Loucy (cell line): ENCODE measurements around the gene C1QTNF3.

ENCODE experiments used
- H2AFZ ChIP-seq: fragments of 200-600 bp; sonication (generic); 2 replicates; pipeline ENCODE4 v1.6.0; 2016; ENCODE audit warnings: antibody characterized with exemption, mild to moderate bottlenecking, low read length, moderate library complexity
- H3F3A ChIP-seq: fragments of 200-600 bp; 2 replicates; pipeline ENCODE4 v1.6.0; 2016; ENCODE audit warnings: antibody characterized with exemption, low read depth, mild to moderate bottlenecking
- H3K27me3 ChIP-seq: fragments of 200-600 bp; sonication (generic); 2 replicates; pipeline ENCODE4 v1.6.1; 2014; ENCODE audit warnings: low read length, mild to moderate bottlenecking; ENCODE audit not compliant: insufficient read depth, poor library complexity, severe bottlenecking
- H3K36me3 ChIP-seq: fragments of 200-600 bp; sonication (generic); 2 replicates; pipeline ENCODE4 v1.6.1; 2016; ENCODE audit warnings: low read length; ENCODE audit not compliant: insufficient read depth
- H3K4me1 ChIP-seq: fragments of 200-600 bp; sonication (generic); 2 replicates; pipeline ENCODE4 v1.5.1; 2014; ENCODE audit warnings: low read length, mild to moderate bottlenecking; ENCODE audit not compliant: insufficient read depth, poor library complexity, severe bottlenecking
- H3K4me2 ChIP-seq: fragments of 200-600 bp; sonication (generic); 2 replicates; pipeline ENCODE4 v1.6.0; 2014; ENCODE audit warnings: antibody characterized with exemption, low read length, low read depth, mild to moderate bottlenecking; ENCODE audit not compliant: poor library complexity, severe bottlenecking
- H3K4me3 ChIP-seq: fragments of 200-600 bp; sonication (generic); 2 replicates; pipeline ENCODE4 v1.5.1; 2014; ENCODE audit warnings: low read length, mild to moderate bottlenecking, mixed read lengths; ENCODE audit not compliant: poor library complexity, severe bottlenecking
- H3K79me2 ChIP-seq: fragments of 200-600 bp; sonication (generic); 2 replicates; pipeline ENCODE4 v1.6.1; 2014; ENCODE audit warnings: low read length; ENCODE audit not compliant: insufficient read depth
- H3K9ac ChIP-seq: fragments of 200-600 bp; sonication (generic); 2 replicates; pipeline ENCODE4 v1.6.0; 2014; ENCODE audit warnings: mild to moderate bottlenecking, low read depth, low read length, moderate library complexity; ENCODE audit not compliant: poor library complexity, severe bottlenecking
- H3K9me2 ChIP-seq: fragments of 200-600 bp; sonication (generic); replicated peaks from 2 replicates; pipeline ENCODE4 v1.6.1; 2016; ENCODE audit warnings: low read depth, low read length, mixed read lengths
- H3K9me3 ChIP-seq: fragments of 200-600 bp; sonication (generic); 2 replicates; pipeline ENCODE4 v1.6.1; 2014; ENCODE audit warnings: mild to moderate bottlenecking, antibody characterized with exemption, low read length, low read depth; ENCODE audit not compliant: insufficient read depth
- H4K20me1 ChIP-seq: fragments of 200-600 bp; sonication (generic); 2 replicates; pipeline ENCODE4 v1.6.0; 2014; ENCODE audit warnings: antibody characterized with exemption, low read length, mild to moderate bottlenecking; ENCODE audit not compliant: insufficient read depth, poor library complexity, severe bottlenecking
- CTCF ChIP-seq: fragments of 200-600 bp; sonication (generic); conservative IDR thresholded peaks from 2 replicates; pipeline ENCODE4 v1.5.1; 2014; ENCODE audit warnings: mild to moderate bottlenecking, antibody characterized with exemption, low read length
- EZH2phosphoT487 ChIP-seq: fragments of 200-600 bp; IDR thresholded peaks from 2 replicates; pipeline ENCODE4 v1.6.1; 2018; ENCODE audit warnings: antibody characterized with exemption, mild to moderate bottlenecking, moderate library complexity, borderline replicate concordance

C1QTNF3 gene

DNA sequence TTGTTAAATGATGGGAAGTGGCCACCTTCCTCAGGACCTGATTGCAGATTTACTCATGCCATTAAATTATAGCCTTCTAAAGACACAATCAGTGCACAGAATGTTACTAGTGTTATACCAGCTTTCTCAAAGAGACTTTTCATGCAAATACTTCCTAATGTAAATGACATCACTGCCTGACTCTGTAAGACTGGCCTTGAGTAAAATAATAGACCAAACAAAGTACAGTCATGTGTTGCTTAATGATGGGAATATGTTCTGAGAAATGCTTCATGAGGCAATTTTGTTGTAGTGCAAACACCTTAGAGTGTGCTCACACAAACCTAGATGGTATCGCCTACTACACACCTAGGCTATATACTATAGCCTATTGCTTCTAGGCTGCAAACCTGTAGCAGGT lies 17.0 kb upstream of the C1QTNF3 start:
- no peaks in the 10 kb centered on the region for H3F3A ChIP-seq
- no peak overlapping the region for H2AFZ ChIP-seq
- H3K9me3 ChIP-seq, result no peaks in the 10 kb centered on the region
- no peaks in the 10 kb centered on the region for H3K79me2 ChIP-seq
- H3K4me1 ChIP-seq, result no peaks in the 10 kb centered on the region
- no peaks in the 10 kb centered on the region for H3K27me3 ChIP-seq
- H3K4me3 ChIP-seq, result no peak overlapping the region
- no peak overlapping the region for H3K4me2 ChIP-seq
- no peak for TF ChIP-seq CTCF
- H4K20me1 ChIP-seq, result no peaks in the 10 kb centered on the region
- no peak overlapping the region for H3K9ac ChIP-seq
- peaks cover 25% of the 10 kb centered on the region; the same call in 1 of the 2 replicates for H3K36me3 ChIP-seq
- H3K9me2 ChIP-seq, result no peaks in the 10 kb centered on the region

- H3K9ac ChIP-seq, result no peak overlapping the region
- H3K9me3 ChIP-seq, result no peaks in the 10 kb centered on the region
- H3K4me1 ChIP-seq, result no peaks in the 10 kb centered on the region
- no peaks in the 10 kb centered on the region for H3K9me2 ChIP-seq
- no peaks in the 10 kb centered on the region for H3K27me3 ChIP-seq
- no peak overlapping the region for H2AFZ ChIP-seq
- H4K20me1 ChIP-seq, result no peaks in the 10 kb centered on the region
- peaks cover 21% of the 10 kb centered on the region; the same call in 1 of the 2 replicates for H3K36me3 ChIP-seq
- no peak overlapping the region for H3K4me2 ChIP-seq
- H3K79me2 ChIP-seq, result no peaks in the 10 kb centered on the region
- TF ChIP-seq EZH2phosphoT487 (no peak), CTCF (no peak)
- H3K4me3 ChIP-seq, result no peak overlapping the region
- no peaks in the 10 kb centered on the region for H3F3A ChIP-seq
Observed at GRCh38 chr5:34058532-34058931, 15.5 kb upstream of the C1QTNF3 start.

DNA sequence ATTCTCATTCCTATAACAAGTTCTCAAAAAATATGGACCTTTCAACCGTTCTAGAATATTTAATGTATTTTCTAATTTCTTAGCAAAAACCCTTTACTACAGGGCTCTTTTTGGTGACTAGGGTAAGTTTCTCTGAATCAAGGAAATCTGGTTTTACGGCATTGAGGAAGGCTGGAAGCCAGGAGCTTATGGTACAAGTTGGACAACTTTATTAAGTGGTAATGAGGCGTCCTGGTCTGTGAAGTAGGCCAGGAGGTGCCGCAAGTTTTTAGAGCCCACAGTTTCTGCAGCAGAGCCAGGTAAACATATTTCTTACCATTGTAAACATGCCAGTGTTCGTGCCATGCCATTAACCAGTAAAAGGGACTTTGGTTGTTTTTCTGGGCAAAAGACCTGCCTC lies 14.6 kb upstream of the C1QTNF3 start:
- no peaks in the 10 kb centered on the region for H4K20me1 ChIP-seq
- H3K27me3 ChIP-seq, result no peaks in the 10 kb centered on the region
- H3K4me2 ChIP-seq, result no peak overlapping the region
- H3K9ac ChIP-seq, result no peak overlapping the region
- TF ChIP-seq EZH2phosphoT487, result no peak
- no peak for TF ChIP-seq CTCF
- no peaks in the 10 kb centered on the region for H3K9me3 ChIP-seq
- H3K4me3 ChIP-seq, result no peak overlapping the region
- H3K4me1 ChIP-seq, result no peaks in the 10 kb centered on the region
- H3F3A ChIP-seq, result no peaks in the 10 kb centered on the region
- H3K79me2 ChIP-seq, result no peaks in the 10 kb centered on the region
- H3K9me2 ChIP-seq, result no peaks in the 10 kb centered on the region
- H3K36me3 ChIP-seq, result peaks cover 21% of the 10 kb centered on the region; the same call in 1 of the 2 replicates
- no peak overlapping the region for H2AFZ ChIP-seq
